SK-N-SH treated with all-trans-retinoic acid at 6 μM for 48 hours (cell line): ENCODE results near the gene SYCP2.
"Not testable (repeated sequence)": the region's sequence is repeated elsewhere in the genome, so short reads cannot be mapped to it uniquely, and the experiment has no call there.

Source experiments
- ATAC-seq: fragments of 200-7000 bp; cut with Tn5 transposase; 3 replicates; pipeline ENCODE4 v1.9.1; 2020; ENCODE audit warnings: mild to moderate bottlenecking, moderate library complexity
- ARNTL ChIP-seq: fragments of 450-650 bp; formaldehyde crosslinking; IDR thresholded peaks from 2 replicates; pipeline ENCODE4 v1.5.0; 2020; ENCODE audit warnings: low read depth, mild to moderate bottlenecking, moderate library complexity, borderline replicate concordance
- BACH2 ChIP-seq: fragments of 250-450 bp; sonication (Bioruptor Pico); IDR thresholded peaks from 2 replicates; pipeline ENCODE4 v1.9.0; 2021; ENCODE audit warnings: mild to moderate bottlenecking, borderline replicate concordance
- CSDC2 ChIP-seq: fragments of 250-450 bp; sonication (Bioruptor Pico); IDR thresholded peaks from 2 replicates; pipeline ENCODE4 v1.5.0; 2020; ENCODE audit warnings: mild to moderate bottlenecking, moderate library complexity
- CSRNP3 ChIP-seq: fragments of 250-450 bp; sonication (Bioruptor Pico); IDR thresholded peaks from 2 replicates; pipeline ENCODE4 v1.5.1; 2021; ENCODE audit warnings: mild to moderate bottlenecking, moderate library complexity
- ESRRG ChIP-seq: fragments of 250-450 bp; sonication (Bioruptor Pico); IDR thresholded peaks from 2 replicates; pipeline ENCODE4 v1.6.1; 2021; ENCODE audit warnings: mild to moderate bottlenecking
- GLIS3 ChIP-seq: fragments of 250-450 bp; sonication (Bioruptor Pico); IDR thresholded peaks from 2 replicates; pipeline ENCODE4 v1.5.0; 2020; ENCODE audit warnings: mild to moderate bottlenecking, moderate library complexity
- ISL1 ChIP-seq: fragments of 250-450 bp; sonication (Bioruptor Pico); IDR thresholded peaks from 2 replicates; pipeline ENCODE4 v2.1.2; 2022; ENCODE audit warnings: mild to moderate bottlenecking, moderate library complexity
- PPARA ChIP-seq: fragments of 250-450 bp; sonication (Bioruptor Pico); IDR thresholded peaks from 2 replicates; pipeline ENCODE4 v1.5.0; 2020; ENCODE audit warnings: mild to moderate bottlenecking, borderline replicate concordance
- RARB ChIP-seq: fragments of 250-450 bp; sonication (Bioruptor Pico); IDR thresholded peaks from 2 replicates; pipeline ENCODE4 v1.8.0; 2021; ENCODE audit warnings: mild to moderate bottlenecking, moderate library complexity
- SNAI2 ChIP-seq: fragments of 250-450 bp; sonication (Bioruptor Pico); IDR thresholded peaks from 2 replicates; pipeline ENCODE4 v1.5.0; 2020; ENCODE audit warnings: mild to moderate bottlenecking, moderate library complexity
- TCF4 ChIP-seq: fragments of 250-450 bp; sonication (Bioruptor Pico); IDR thresholded peaks from 2 replicates; pipeline ENCODE4 v1.8.0; 2021; ENCODE audit warnings: mild to moderate bottlenecking, moderate library complexity, borderline replicate concordance
- TSHZ2 ChIP-seq: fragments of 250-450 bp; sonication (Bioruptor Pico); IDR thresholded peaks from 2 replicates; pipeline ENCODE4 v1.5.0; 2020; ENCODE audit warnings: mild to moderate bottlenecking, moderate library complexity
- ZC3H10 ChIP-seq: fragments of 250-450 bp; sonication (Bioruptor Pico); IDR thresholded peaks from 2 replicates; pipeline ENCODE4 v1.5.1; 2021; ENCODE audit warnings: mild to moderate bottlenecking, moderate library complexity
- ZFP3 ChIP-seq: fragments of 250-450 bp; sonication (Bioruptor Pico); IDR thresholded peaks from 2 replicates; pipeline ENCODE4 v1.5.0; 2020; ENCODE audit warnings: mild to moderate bottlenecking, moderate library complexity
- ZFP30 ChIP-seq: fragments of 450-650 bp; formaldehyde crosslinking; IDR thresholded peaks from 2 replicates; pipeline ENCODE4 v1.5.0; 2022; ENCODE audit warnings: mild to moderate bottlenecking, moderate library complexity
- ZNF565 ChIP-seq: fragments of 450-650 bp; formaldehyde crosslinking; conservative IDR thresholded peaks from 2 replicates; pipeline ENCODE4 v1.5.0; 2020; ENCODE audit warnings: low read depth, mild to moderate bottlenecking, moderate library complexity
- ZNF70 ChIP-seq: fragments of 450-650 bp; formaldehyde crosslinking; IDR thresholded peaks from 2 replicates; pipeline ENCODE4 v1.5.0; 2020; ENCODE audit warnings: mild to moderate bottlenecking, moderate library complexity
- TF ChIP-seq, protein P1 (sequence below): fragments of 250-450 bp; sonication (Bioruptor Pico); IDR thresholded peaks from 2 replicates; pipeline ENCODE4 v1.8.0; 2020; ENCODE audit warnings: mild to moderate bottlenecking, moderate library complexity, borderline replicate concordance

The SYCP2 gene

GRCh38 chr20:59857966-59858365 is 75.5 kb downstream of the SYCP2 start:
- no peak for ATAC-seq

GRCh38 chr20:59856941-59857340 is 76.5 kb downstream of the SYCP2 start:
- ATAC-seq: not testable (repeated sequence)

More at GRCh38 chr20:59857966-59858365, 75.5 kb downstream of the SYCP2 start:
- TF ChIP-seq ARNTL (CRISPR knock-in tag): no peak
- no peak for TF ChIP-seq GLIS3 (CRISPR knock-in tag)

GRCh38 chr20:59856526-59856925 is 76.9 kb downstream of the SYCP2 start:
- ATAC-seq: not testable (repeated sequence)

DNA sequence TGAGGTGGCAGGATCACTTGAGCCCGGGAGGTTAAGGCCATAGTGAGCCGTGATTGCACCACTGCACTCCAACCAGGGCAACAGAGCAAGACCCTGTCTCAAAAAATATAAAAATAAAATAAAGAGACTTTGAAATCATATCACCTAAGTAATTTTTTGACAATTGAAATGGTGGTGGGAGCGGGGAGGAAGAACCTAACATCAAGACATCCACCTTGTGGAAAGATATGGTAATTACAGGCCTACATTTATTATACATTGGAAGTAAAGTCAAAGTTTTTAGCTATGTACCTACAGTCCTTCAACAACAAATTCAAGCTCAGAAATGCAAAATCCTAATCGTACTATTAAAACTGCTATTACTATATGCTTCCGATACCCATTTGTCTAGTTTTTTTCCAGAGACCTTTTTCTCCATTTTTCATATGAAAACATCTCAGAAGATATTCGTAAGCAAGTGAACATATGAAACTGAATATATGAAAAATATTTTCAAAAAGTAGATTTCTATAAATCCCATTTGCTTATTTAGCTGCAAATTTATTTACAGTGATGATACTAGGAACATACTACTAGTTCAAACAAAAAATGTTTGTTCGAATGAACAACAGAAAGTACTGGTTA is 83.3 kb downstream of the SYCP2 start:
- no peak for TF ChIP-seq BACH2 (CRISPR knock-in tag)
- TF ChIP-seq ZNF565 (CRISPR knock-in tag): no peak
- TF ChIP-seq ESRRG (CRISPR knock-in tag): no peak
- no peak for TF ChIP-seq ZC3H10
- TF ChIP-seq GLIS3 (CRISPR knock-in tag): no peak
- TF ChIP-seq CSDC2 (CRISPR knock-in tag): no peak
- peak; percentile 67; the same call in 2 of the 3 replicates for ATAC-seq

DNA sequence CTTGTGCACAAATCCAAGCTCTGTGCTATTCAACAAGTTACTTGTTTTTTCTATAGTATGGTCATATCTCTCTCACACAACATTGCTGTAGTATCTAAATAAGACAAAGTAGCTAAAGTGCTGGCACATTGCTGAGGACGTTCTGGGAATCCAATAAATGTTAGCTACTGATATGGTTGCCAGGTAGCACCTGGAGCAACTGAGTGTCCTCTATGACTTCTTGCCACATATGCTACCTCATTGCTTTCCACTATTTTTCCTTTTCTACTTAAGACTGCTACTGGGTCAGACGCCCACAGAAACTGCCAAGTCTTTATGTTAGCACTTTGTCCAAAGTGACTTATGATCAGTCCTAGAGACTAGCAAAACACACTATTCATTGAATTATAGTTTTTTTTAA is 85.3 kb downstream of the SYCP2 start:
- TF ChIP-seq TSHZ2 (CRISPR knock-in tag): no peak
- no peak for TF ChIP-seq BACH2 (CRISPR knock-in tag)
- no peak for TF ChIP-seq CSRNP3
- no peak for TF ChIP-seq GLIS3 (CRISPR knock-in tag)
- no peak for TF ChIP-seq ZNF70
- no peak for TF ChIP-seq SNAI2 (CRISPR knock-in tag)
- no peak for TF ChIP-seq RARB (CRISPR knock-in tag)
- no peak for TF ChIP-seq ESRRG (CRISPR knock-in tag)
- TF ChIP-seq ZNF565 (CRISPR knock-in tag): no peak
- TF ChIP-seq PPARA (CRISPR knock-in tag): no peak
- no peak for TF ChIP-seq ARNTL (CRISPR knock-in tag)
- TF ChIP-seq TCF4 (CRISPR knock-in tag): no peak
- no peak for TF ChIP-seq CSDC2 (CRISPR knock-in tag)
- no peak for TF ChIP-seq ZC3H10
- TF ChIP-seq, protein P1, sequence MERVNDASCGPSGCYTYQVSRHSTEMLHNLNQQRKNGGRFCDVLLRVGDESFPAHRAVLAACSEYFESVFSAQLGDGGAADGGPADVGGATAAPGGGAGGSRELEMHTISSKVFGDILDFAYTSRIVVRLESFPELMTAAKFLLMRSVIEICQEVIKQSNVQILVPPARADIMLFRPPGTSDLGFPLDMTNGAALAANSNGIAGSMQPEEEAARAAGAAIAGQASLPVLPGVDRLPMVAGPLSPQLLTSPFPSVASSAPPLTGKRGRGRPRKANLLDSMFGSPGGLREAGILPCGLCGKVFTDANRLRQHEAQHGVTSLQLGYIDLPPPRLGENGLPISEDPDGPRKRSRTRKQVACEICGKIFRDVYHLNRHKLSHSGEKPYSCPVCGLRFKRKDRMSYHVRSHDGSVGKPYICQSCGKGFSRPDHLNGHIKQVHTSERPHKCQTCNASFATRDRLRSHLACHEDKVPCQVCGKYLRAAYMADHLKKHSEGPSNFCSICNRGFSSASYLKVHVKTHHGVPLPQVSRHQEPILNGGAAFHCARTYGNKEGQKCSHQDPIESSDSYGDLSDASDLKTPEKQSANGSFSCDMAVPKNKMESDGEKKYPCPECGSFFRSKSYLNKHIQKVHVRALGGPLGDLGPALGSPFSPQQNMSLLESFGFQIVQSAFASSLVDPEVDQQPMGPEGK (CRISPR knock-in tag): no peak
- TF ChIP-seq ZFP30: no peak
- TF ChIP-seq ZFP3 (CRISPR knock-in tag): no peak
- ATAC-seq: no peak

DNA sequence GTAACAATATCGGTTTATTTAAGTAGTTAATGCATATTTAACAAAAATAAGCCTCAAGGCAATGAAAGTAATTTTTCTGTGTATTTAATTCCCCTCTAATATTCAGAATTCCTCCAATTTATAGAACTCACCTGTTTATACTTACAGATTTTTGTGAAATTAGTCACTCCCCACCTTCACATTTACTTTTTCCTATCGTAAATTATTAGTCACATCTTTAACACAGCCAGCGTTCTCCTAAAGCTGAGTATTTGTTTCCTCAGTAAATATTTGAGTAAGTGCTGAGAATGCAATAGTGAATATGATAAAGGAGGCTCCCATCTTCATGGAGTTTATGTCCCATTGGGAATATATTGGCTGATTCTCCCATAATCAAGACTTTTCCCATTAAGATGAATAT is 88.0 kb downstream of the SYCP2 start:
- TF ChIP-seq BACH2 (CRISPR knock-in tag): no peak
- no peak for ATAC-seq

GRCh38 chr20:59839400-59839799 is 94.0 kb downstream of the SYCP2 start:
- no peak for ATAC-seq
- TF ChIP-seq ESRRG (CRISPR knock-in tag): no peak
- no peak for TF ChIP-seq ZNF70
- no peak for TF ChIP-seq ARNTL (CRISPR knock-in tag)
- TF ChIP-seq TSHZ2 (CRISPR knock-in tag): no peak
- no peak for TF ChIP-seq ISL1 (CRISPR knock-in tag)
- no peak for TF ChIP-seq PPARA (CRISPR knock-in tag)
- no peak for TF ChIP-seq ZFP3 (CRISPR knock-in tag)
- TF ChIP-seq GLIS3 (CRISPR knock-in tag): no peak
